ENCODE data around the gene TRMT61A. TPM values are rescaled to one million over a fixed set of nuclear protein-coding genes. Genes with fewer than 3 reads are reported as not detected.

Gene TRMT61A
- total RNA-seq, 1 donor from 2014 or later: 10.0 TPM

DNA sequence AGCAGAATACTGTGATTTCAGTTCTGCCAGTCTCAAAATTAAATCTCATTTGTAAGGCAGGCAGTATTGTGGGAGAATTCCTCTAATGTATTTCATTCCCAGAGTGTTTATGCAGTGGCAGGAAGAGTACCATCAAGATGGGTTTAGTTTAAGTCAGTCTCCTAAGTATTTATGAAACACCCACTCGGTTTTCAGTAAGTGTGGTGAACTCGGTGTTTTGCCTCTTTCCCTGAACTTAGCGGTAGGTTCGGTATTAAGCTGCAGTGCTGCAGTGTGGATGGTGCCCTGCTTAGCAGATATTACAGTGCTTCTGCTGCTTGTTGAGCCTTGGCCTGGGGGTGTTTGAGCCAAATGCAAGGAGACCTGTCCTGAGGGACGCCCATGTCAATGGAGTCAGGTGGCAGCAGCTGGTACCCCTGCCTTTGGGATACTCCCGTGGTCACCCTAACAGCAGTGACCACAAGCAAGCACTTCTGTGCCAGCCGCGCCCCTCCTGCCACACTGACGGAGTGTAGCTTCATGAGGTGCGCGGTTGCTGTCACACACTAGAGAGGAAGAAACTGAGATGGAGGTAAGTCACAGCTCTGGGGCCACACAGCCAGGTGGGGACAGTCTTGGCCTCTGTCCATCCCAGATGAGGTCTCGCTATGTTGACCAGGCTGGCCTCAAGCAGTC lies 49.5 kb downstream of the TRMT61A start:
- no peak overlapping the region for H3K4me3 Mint-ChIP-seq (ENCODE audit: unreplicated experiment)

GRCh38 chr14:103581206-103581605 lies 52.2 kb downstream of the TRMT61A start:
- DNase-seq (ENCODE audit: low spot score): no peak

More for the DNA sequence above, 49.5 kb downstream of the TRMT61A start:
- no peak for TF ChIP-seq CTCF (IDR thresholded peaks at IDR 0.05)
- H3K27me3 Mint-ChIP-seq (ENCODE audit: low read depth): no peaks in the 10 kb centered on the region
- no peaks in the 10 kb centered on the region for H3K9me3 Mint-ChIP-seq (ENCODE audit: low read depth)
- DNase-seq (ENCODE audit: low spot score): no peak
- peaks cover 17% of the 10 kb centered on the region for H3K4me1 Mint-ChIP-seq (ENCODE audit: low read depth)
- peaks cover 10% of the 10 kb centered on the region for H3K36me3 Mint-ChIP-seq (ENCODE audit: low read depth)
- H3K27ac Mint-ChIP-seq (ENCODE audit: unreplicated experiment): no peak overlapping the region

GRCh38 chr14:103581954-103582703 lies 53.1 kb downstream of the TRMT61A start:
- Mint-ChIP-seq H3K9me3 (ENCODE audit: low read depth) (no peaks in the 10 kb centered on the region), H3K27me3 (ENCODE audit: low read depth) (no peaks in the 10 kb centered on the region), H3K4me1 (ENCODE audit: low read depth) (peaks cover 2% of the 10 kb centered on the region), H3K36me3 (ENCODE audit: low read depth) (peaks cover 8% of the 10 kb centered on the region), H3K4me3 (ENCODE audit: unreplicated experiment) (no peak overlapping the region), H3K27ac (ENCODE audit: unreplicated experiment) (no peak overlapping the region)
- TF ChIP-seq CTCF (IDR thresholded peaks at IDR 0.05): no peak
- no peak for DNase-seq (ENCODE audit: low spot score)

More at GRCh38 chr14:103581206-103581605, 52.2 kb downstream of the TRMT61A start:
- H3K4me3 Mint-ChIP-seq (ENCODE audit: unreplicated experiment): no peak overlapping the region
- peaks cover 8% of the 10 kb centered on the region for H3K36me3 Mint-ChIP-seq (ENCODE audit: low read depth)
- H3K27me3 Mint-ChIP-seq (ENCODE audit: low read depth): no peaks in the 10 kb centered on the region
- H3K9me3 Mint-ChIP-seq (ENCODE audit: low read depth): no peaks in the 10 kb centered on the region
- TF ChIP-seq CTCF (IDR thresholded peaks at IDR 0.05): no peak
- H3K4me1 Mint-ChIP-seq (ENCODE audit: low read depth): peaks cover 12% of the 10 kb centered on the region
- H3K27ac Mint-ChIP-seq (ENCODE audit: unreplicated experiment): peak overlapping the region; percentile 36

DNA sequence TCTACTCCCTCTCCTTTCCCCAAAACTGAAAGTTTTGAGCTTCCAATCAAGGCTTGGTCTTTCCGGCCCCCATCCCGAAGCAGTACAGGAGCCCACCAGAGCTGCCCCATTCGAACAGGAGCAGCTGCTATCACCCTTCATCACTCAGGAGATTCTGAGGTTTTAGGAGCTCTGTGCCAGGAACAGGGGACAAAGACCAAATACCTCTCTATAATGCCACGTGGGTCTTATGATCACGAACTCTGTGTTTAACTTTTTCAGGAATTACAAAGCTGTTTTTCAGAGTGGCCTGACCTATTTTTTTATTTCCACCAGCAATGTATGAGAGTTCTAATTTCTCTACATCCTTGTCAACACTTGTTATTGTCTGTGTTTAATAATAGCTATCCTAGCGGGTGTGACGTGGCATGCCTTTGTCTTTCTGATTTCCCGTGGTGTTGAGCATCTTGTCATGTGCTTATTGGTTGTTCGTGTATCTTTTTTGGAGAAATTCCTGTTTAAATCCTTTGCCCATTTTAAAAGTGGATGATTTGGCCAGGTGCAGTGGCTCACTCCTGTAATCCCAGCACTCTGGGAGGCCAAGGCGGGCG lies 55.4 kb downstream of the TRMT61A start:
- Mint-ChIP-seq H3K36me3 (ENCODE audit: low read depth) (peaks cover 7% of the 10 kb centered on the region), H3K27me3 (ENCODE audit: low read depth) (no peaks in the 10 kb centered on the region), H3K9me3 (ENCODE audit: low read depth) (no peaks in the 10 kb centered on the region), H3K4me3 (ENCODE audit: unreplicated experiment) (no peak overlapping the region), H3K27ac (ENCODE audit: unreplicated experiment) (no peak overlapping the region), H3K4me1 (ENCODE audit: low read depth) (no peaks in the 10 kb centered on the region)
- TF ChIP-seq CTCF (IDR thresholded peaks at IDR 0.05): no peak
- DNase-seq (ENCODE audit: low spot score): no peak

Other genes with a start within 250 kb of the TRMT61A start
- 175 to 212 TPM (median 181 TPM) in 3 replicates for gene EIF5, start 195.0 kb upstream of the TRMT61A start, total RNA-seq
- gene MARK3, start 143.8 kb upstream of the TRMT61A start, total RNA-seq: 65.1 to 73.7 TPM (median 70.8 TPM) in 3 replicates
- gene CKB, start 6.4 kb upstream of the TRMT61A start, total RNA-seq: 81.0 to 141 TPM (median 139 TPM) in 3 replicates
- 22.6 to 25.7 TPM (median 23.2 TPM) in 3 replicates for gene BAG5, start 33.5 kb downstream of the TRMT61A start, total RNA-seq
- 39.1 to 51.9 TPM (median 50.7 TPM) in 3 replicates for gene COA8, start 33.8 kb downstream of the TRMT61A start, total RNA-seq
- gene KLC1, start 100.0 kb downstream of the TRMT61A start, total RNA-seq: 188 to 226 TPM (median 190 TPM) in 3 replicates
- gene XRCC3, start 186.3 kb downstream of the TRMT61A start, total RNA-seq: 3.4 to 9.9 TPM (median 6.6 TPM) in 3 replicates
- 68.6 to 84.3 TPM (median 68.6 TPM) in 3 replicates for gene ZFYVE21, start 186.6 kb downstream of the TRMT61A start, total RNA-seq

Measured in chondrocyte (in vitro differentiated cells).